Mononuclear cell (primary cell): Measurements from ENCODE around the gene TOPORS. TPM values are rescaled to one million over a fixed set of nuclear protein-coding genes. Genes with fewer than 3 reads are reported as not detected.
"Not testable (repeated sequence)": the region's sequence is repeated elsewhere in the genome, so short reads cannot be mapped to it uniquely, and the experiment has no call there.

Experiments
- H3K27me3 ChIP-seq: 2 replicates; pipeline ENCODE4 v1.6.0; 2011; ENCODE audit warnings: low read length, control low read depth; ENCODE audit not compliant: insufficient read depth
- H3K4me1 ChIP-seq: 2 replicates; pipeline ENCODE4 v1.5.1; 2011; ENCODE audit warnings: mild to moderate bottlenecking, low read length, control low read depth; ENCODE audit not compliant: insufficient read depth
- H3K4me3 ChIP-seq: 2 replicates; pipeline ENCODE4 v1.5.1; 2011; ENCODE audit warnings: mild to moderate bottlenecking, low read length, moderate library complexity
- H3K9me3 ChIP-seq: 2 replicates; pipeline ENCODE4 v1.5.1; 2011; ENCODE audit warnings: low read depth, mild to moderate bottlenecking, control low read depth, low read length
- total RNA-seq: library from RNA; depleted of rRNA; stranded (reverse); fragments of >200 nt; gene quantifications from one replicate; pipeline ENCODE4 v1.2.3, GENCODE V29; 2012

The TOPORS gene
- total RNA-seq, 1 donor, result 52.3 TPM

GRCh38 chr9:32574858-32575257 lies 22.5 kb upstream of the TOPORS start:
- peaks cover 10% of the 10 kb centered on the region for H3K27me3 ChIP-seq
- no peaks in the 10 kb centered on the region for H3K9me3 ChIP-seq
- H3K4me3 ChIP-seq, result no peak overlapping the region
- H3K4me1 ChIP-seq, result peaks cover 15% of the 10 kb centered on the region

DNA sequence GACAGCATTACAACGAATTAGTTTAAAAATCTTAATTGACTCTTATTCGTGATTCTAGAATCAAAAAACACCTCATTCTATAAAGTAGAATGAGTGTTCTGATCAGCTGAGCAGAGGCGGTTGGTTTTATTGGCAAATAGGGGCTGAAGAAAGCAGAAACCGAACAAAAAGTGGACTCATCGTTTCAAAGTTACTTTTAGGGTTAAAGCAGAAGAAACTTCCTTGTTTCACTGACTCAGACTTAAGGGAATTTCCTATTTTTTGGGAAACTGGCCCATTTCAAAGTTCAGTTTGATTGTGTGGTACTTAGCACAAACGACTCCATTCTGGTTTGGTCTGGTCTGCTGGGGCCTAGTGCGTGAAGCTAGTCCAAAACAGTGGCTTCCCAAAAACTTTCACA lies 21.4 kb upstream of the TOPORS start:
- Histone ChIP-seq H3K27me3 (peaks cover 4% of the 10 kb centered on the region), H3K4me3 (no peak overlapping the region), H3K9me3 (no peaks in the 10 kb centered on the region), H3K4me1 (peaks cover 15% of the 10 kb centered on the region)

GRCh38 chr9:32572900-32573523 lies 20.6 kb upstream of the TOPORS start, which contains the start of gene NDUFB6:
Gene NDUFB6, minus strand, starts transcription at chr9:32573159. Its CDS starts 99 bp downstream, at chr9:32573060.
- peaks cover 15% of the 10 kb centered on the region for H3K4me1 ChIP-seq
- peaks cover 4% of the 10 kb centered on the region for H3K27me3 ChIP-seq
- peak within 1 kb of the TSS; percentile 94 for H3K4me3 ChIP-seq

DNA sequence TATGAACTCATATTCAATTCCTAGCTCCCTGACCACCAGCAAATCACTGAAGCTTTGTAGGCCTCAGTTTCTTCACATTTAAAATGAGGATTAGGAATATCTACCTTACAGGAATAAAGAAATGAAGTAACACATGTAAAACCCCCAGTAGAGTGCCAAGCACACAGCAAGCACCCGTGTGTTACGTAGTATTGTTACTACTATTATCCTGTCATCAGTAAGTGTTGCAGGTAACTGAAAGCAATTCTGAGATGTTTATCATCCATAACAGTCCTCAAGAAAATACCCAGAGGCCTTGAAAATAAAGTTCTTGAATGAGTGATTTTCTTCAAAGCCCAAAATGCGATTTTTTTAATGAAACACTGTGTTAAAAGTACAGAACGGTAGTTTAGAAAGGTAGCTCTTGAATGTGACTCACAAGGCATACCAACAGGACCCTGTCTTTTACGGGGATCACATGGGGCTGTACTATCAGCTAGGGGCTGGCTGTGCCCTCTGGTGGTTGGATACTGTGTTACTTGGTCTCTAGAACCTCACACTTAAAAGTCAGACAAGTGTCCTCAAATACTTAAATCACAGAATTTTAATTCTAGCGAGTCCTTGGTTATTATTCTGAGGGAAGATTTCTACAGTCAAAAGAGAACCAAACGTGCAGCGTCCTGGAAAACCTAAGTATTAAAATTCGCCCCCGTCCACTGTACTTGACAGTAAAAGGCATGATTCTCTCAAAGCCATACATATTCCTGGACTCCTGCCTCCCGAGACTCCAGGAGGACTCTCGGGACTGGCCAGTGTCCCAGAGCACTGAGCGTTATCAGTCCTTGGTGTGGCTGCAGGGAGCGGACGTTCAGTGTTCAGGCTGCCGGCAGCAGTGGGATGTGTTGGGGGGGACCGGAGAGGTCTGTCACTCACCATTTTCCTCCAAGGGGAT lies 19.8 kb upstream of the TOPORS start:
- Histone ChIP-seq H3K4me1 (peaks cover 15% of the 10 kb centered on the region), H3K9me3 (no peaks in the 10 kb centered on the region), H3K4me3 (peak overlapping the region; percentile 94), H3K27me3 (peaks cover 4% of the 10 kb centered on the region)

More at GRCh38 chr9:32572900-32573523, 20.6 kb upstream of the TOPORS start, which contains the start of gene NDUFB6:
- no peaks in the 10 kb centered on the region for H3K9me3 ChIP-seq

DNA sequence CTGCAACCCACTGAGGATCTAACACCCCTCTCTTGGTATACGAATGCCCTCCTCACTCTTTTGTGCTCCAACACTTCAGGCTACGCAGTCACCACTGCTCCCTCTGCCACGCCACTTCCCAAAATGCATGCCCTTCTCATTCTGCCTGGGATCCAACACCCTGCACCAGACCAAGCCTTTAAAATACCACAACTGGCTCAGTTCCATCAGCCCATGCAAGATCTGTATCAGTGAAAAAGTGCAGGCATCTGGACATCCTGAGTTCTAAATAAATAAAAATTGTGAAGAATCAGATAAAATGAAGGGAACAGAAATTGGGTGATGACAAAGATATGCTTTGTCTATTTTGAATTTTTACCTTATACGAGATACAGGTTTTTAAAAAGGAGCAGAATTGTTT lies 17.9 kb upstream of the TOPORS start:
- Histone ChIP-seq H3K9me3 (no peaks in the 10 kb centered on the region), H3K4me3 (no peak overlapping the region), H3K4me1 (peaks cover 15% of the 10 kb centered on the region), H3K27me3 (no peaks in the 10 kb centered on the region)

DNA sequence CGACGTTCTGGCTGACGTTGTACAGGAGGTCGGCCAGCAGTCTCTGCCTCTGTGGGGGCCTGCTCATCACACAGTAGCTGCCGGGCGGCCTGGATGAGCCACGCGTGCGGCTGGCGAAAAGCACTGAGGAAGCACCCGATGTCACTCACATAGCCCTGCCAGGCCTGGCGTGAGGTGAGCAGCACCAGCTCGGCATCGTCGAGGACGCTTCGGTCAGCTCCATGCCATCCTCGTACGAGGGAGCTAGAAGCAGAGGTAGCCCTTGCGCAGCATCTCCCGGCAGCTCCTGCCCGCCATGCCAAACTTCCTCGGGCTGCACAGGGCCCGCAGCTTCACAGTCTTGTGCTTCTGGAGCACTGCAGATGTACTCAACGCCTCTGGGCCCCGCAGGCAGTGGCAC lies 14.4 kb upstream of the TOPORS start:
- Histone ChIP-seq H3K4me3 (no peak overlapping the region), H3K27me3 (no peaks in the 10 kb centered on the region), H3K9me3 (no peaks in the 10 kb centered on the region), H3K4me1 (peaks cover 5% of the 10 kb centered on the region)

DNA sequence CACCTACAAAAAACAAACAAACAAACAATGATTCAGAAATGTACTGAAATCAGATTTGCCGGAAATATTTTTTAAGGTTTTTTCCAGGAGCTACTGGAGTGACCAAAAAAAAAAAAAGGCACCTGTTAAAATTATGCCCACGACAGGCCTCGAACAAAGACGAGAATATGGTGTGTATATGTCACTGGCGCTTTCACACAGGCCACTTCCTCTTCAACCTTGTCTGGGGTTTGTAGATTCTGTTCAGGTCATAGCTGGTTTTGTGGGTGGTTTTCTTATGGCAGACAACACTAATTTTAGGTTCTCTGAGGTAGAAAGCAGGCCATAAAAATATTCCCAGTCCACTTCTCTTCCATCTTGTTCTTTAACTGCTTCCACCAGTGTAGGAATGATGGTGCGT lies 13.6 kb upstream of the TOPORS start:
- no peaks in the 10 kb centered on the region for H3K27me3 ChIP-seq
- H3K9me3 ChIP-seq, result no peaks in the 10 kb centered on the region
- H3K4me3 ChIP-seq, result no peak overlapping the region
- no peaks in the 10 kb centered on the region for H3K4me1 ChIP-seq

DNA sequence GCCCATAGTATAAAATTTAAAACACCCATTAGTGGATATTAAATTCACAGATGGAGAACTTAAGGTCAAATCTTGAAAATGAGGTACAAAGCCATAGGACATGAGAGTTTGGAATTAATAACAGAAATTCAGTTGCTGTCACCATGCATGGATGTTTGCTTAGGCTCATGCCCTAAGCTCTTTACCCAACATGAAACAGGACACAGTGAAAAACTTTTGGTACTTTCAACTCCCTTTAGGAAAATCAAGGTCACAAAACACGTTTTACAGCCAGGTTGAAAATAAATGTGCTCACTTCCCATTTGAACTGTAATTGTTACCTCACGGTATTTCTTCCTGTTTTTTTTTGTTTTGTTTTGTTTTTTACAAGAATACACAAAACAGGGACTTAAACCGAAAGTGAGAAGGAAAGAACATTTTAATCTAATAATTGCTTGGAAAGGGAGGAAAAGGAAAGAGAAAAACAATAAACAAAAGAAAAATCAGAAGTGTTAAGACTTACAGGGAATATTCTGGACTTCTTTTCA lies 6.1 kb upstream of the TOPORS start:
- H3K9me3 ChIP-seq, result no peaks in the 10 kb centered on the region
- H3K27me3 ChIP-seq, result no peaks in the 10 kb centered on the region
- peaks cover 10% of the 10 kb centered on the region for H3K4me1 ChIP-seq
- H3K4me3 ChIP-seq, result no peak overlapping the region

DNA sequence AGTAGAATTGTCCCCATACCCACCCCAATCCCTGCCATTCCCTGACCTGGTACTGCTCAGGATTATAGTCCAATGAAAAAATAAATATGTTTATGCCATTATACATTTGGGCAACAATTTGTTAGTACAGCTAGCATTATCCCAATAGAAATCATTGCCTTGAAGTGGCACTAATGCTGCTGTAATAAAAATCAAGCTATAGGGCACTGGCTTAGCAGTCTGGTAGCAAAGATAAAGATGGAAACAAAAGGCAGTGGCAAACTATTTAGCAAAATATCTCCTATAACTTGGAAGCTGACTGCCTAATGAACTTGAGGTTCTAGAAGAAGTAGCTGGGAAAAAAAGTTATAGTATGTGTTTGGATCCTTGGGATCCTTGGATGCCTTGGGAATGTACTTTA lies 2.2 kb upstream of the TOPORS start:
- Histone ChIP-seq H3K27me3 (no peaks in the 10 kb centered on the region), H3K9me3 (no peaks in the 10 kb centered on the region), H3K4me3 (no peak overlapping the region), H3K4me1 (peaks cover 30% of the 10 kb centered on the region)

DNA sequence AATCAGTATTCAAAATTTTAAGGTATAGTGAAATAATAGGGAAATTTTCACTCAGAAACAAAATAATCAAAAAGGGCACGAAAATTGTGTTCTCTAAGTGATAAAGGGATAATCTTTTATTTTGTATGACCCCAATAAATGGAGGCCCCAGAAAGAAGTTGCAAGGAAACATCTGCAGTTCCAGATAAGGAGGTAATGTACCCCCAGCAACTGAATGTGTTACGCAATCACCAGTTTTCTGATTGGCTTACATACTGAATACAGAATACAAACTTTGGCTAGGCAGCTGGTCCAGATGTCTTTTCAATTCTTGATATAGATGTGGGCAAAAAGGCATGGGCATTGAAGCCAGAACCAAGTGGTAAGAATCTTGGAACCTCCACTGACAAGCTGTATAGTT lies 1.7 kb upstream of the TOPORS start:
- Histone ChIP-seq H3K4me1 (peaks cover 33% of the 10 kb centered on the region), H3K27me3 (no peaks in the 10 kb centered on the region), H3K4me3 (no peak overlapping the region)

GRCh38 chr9:32551276-32552051 lies 922 bp downstream of the TOPORS start:
- Histone ChIP-seq H3K27me3 (no peaks in the 10 kb centered on the region), H3K4me3 (peak overlapping the region; percentile 74), H3K9me3 (no peaks in the 10 kb centered on the region), H3K4me1 (peaks cover 27% of the 10 kb centered on the region)

More for the DNA sequence above, 1.7 kb upstream of the TOPORS start:
- H3K9me3 ChIP-seq, result no peaks in the 10 kb centered on the region

- Histone ChIP-seq H3K4me1 (peaks cover 27% of the 10 kb centered on the region), H3K9me3 (no peaks in the 10 kb centered on the region), H3K27me3 (no peaks in the 10 kb centered on the region), H3K4me3 (peak overlapping the region; percentile 74)
Measured at GRCh38 chr9:32550562-32551275, 1.7 kb downstream of the TOPORS start.

GRCh38 chr9:32550150-32550561 lies 2.2 kb downstream of the TOPORS start:
- Histone ChIP-seq H3K9me3 (no peaks in the 10 kb centered on the region), H3K27me3 (no peaks in the 10 kb centered on the region), H3K4me1 (peaks cover 27% of the 10 kb centered on the region), H3K4me3 (peak overlapping the region; percentile 74)

DNA sequence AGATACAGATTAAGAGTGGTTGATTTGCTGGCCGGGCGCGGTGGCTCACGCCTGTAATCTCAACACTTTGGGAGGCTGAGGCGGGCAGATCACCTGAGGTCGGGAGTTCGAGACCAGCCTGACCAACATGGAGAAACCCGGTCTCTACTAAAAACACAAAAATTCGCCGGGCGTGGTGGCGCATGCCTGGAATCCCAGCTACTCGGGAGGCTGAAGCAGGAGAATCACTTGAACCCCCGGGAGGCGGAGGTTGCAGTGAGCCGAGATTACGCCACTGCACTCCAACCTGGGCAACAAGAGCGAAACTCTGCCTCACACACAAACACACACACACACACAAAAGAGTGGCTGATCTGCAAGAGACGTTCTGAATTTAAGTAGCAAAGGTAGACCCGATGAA lies 4.2 kb downstream of the TOPORS start:
- not testable (repeated sequence) for H3K4me3 ChIP-seq, H3K27me3 ChIP-seq, H3K9me3 ChIP-seq
- H3K4me1 ChIP-seq, result peaks cover 25% of the 10 kb centered on the region
